Prostate gland (tissue), 2 donors: ENCODE results near the gene UBB. TPM values are rescaled to one million over a fixed set of nuclear protein-coding genes. Genes with fewer than 3 reads are reported as not detected.

Experiments
- DNase-seq: peaks from one replicate; pipeline ENCODE4 v3.0.0-alpha.2; 2019; ENCODE audit warnings: low spot score
- H3K27ac ChIP-seq, 2 donors: fragments of 200-600 bp; sonication (generic); 2 replicates each; pipeline ENCODE4 v1.5.1; 2017 to 2019
- H3K27me3 ChIP-seq: fragments of 200-600 bp; sonication (generic); replicated peaks from 2 replicates; pipeline ENCODE4 v1.5.1; 2019; ENCODE audit not compliant: insufficient read depth
- H3K36me3 ChIP-seq, 2 donors: fragments of 200-600 bp; sonication (generic); 1 replicate in 1 of 2; 2 replicates in 1 of 2; pipeline versions ENCODE4 v1.5.1 to v1.8.1; 2017 to 2019
- H3K4me1 ChIP-seq: fragments of 200-600 bp; sonication (generic); replicated peaks from 2 replicates; pipeline ENCODE4 v1.5.1; 2019
- H3K4me3 ChIP-seq, 2 donors: fragments of 200-600 bp; sonication (generic); 2 replicates each; pipeline ENCODE4 v1.5.1; 2017 to 2019
- H3K9me3 ChIP-seq: fragments of 200-600 bp; sonication (generic); 2 replicates; pipeline ENCODE4 v1.5.1; 2017
- POLR2A ChIP-seq: fragments of 450-650 bp; IDR thresholded peaks from one replicate; pipeline ENCODE4 v1.6.1; 2016; ENCODE audit warnings: antibody characterized with exemption, mild to moderate bottlenecking
- POLR2AphosphoS5 ChIP-seq: sonication (generic); formaldehyde crosslinking; IDR thresholded peaks from one replicate; pipeline ENCODE4 v1.6.1; 2017; ENCODE audit warnings: antibody characterized with exemption
- WGBS: methylation state at CpG from one replicate; pipeline ENCODE4 v1.1.5; 2018; 5-methylcytosine and 5-hydroxymethylcytosine counted together
- intact Hi-C: fragments of 100-400 bp; cut with DNase I; formaldehyde crosslinking; loops from one replicate; pipeline ENCODE4 v1.14.2; 2022
- total RNA-seq, 2 donors: library from RNA; depleted of rRNA; stranded (reverse); fragments of >200 nt; gene quantifications; one replicate each; pipeline ENCODE4 v1.1.0, GENCODE V29; 2016
- TF ChIP-seq, protein P1 (sequence below), 4 experiments: fragments of 200-600 bp in 2 of 4; fragments of 450-650 bp in 2 of 4; sonication (generic) in 2 of 4; IDR thresholded peaks; 1 replicate in 3 of 4; 2 replicates in 1 of 4; pipeline ENCODE4 v1.5.1; 2016 to 2019; ENCODE audit warnings: antibody characterized with exemption in 4 of 4, mild to moderate bottlenecking in 2 of 4, moderate library complexity in 2 of 4

UBB gene
- total RNA-seq, 2 donors from 2014 or later: 1,174 to 1,571 TPM

DNA sequence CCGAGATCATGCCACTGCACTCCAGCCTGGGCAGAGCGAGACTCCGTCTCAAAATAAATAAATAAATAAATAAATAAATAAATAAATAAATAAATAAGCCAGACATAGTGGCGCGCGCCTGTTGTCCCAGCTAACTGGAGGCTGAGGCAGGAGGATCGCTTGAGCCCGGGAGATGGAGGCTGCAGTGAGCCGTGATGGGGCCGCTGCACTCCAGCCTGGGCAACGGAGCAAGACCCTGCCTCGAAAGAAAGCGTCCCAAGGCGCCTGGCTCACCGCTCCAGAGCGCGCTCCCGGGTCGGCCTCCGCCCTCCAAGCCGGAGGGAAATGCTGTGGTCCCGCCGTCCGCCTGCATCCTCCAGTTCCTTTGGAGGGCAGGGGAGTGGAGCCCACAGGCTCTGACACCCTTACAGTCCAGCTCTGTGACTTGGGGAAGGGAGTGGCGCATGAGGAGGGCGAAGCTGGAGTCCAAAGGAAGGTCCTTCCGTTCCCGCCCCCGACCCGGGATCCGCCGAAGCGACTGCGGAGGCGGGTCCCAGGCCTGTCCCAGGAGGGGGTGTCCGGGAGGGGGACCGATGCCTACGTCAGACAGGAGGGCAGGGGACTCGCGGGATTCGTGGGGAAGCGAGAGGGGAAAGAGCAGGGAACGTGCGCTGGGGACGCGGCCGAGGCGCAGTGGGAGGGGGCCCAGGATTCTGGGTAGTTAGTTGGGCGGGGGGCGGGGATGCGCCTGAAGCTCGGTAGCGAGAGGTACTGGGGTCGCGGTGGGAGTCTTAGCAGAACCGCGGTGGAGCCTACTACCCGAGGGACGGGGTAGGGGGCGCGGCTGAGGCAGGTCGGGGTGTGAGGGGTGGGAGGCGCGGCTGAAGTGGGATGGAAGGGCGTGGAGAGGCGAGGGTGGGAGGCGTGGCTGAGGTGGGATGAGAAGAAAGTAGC lies 26.1 kb downstream of the UBB start:
- H3K9me3 ChIP-seq: no peaks in the 10 kb centered on the region
- no peaks in the 10 kb centered on the region for H3K4me1 ChIP-seq
- intact Hi-C loops: no loop called here
- no peak for TF ChIP-seq POLR2A
- TF ChIP-seq, protein P1, sequence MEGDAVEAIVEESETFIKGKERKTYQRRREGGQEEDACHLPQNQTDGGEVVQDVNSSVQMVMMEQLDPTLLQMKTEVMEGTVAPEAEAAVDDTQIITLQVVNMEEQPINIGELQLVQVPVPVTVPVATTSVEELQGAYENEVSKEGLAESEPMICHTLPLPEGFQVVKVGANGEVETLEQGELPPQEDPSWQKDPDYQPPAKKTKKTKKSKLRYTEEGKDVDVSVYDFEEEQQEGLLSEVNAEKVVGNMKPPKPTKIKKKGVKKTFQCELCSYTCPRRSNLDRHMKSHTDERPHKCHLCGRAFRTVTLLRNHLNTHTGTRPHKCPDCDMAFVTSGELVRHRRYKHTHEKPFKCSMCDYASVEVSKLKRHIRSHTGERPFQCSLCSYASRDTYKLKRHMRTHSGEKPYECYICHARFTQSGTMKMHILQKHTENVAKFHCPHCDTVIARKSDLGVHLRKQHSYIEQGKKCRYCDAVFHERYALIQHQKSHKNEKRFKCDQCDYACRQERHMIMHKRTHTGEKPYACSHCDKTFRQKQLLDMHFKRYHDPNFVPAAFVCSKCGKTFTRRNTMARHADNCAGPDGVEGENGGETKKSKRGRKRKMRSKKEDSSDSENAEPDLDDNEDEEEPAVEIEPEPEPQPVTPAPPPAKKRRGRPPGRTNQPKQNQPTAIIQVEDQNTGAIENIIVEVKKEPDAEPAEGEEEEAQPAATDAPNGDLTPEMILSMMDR (IDR thresholded peaks at IDR 0.05): no peak
- no peak for DNase-seq
- H3K27me3 ChIP-seq: no peaks in the 10 kb centered on the region
- H3K4me3 ChIP-seq: peak overlapping the region; percentile 30 to 42
- H3K27ac ChIP-seq: peak overlapping the region; percentile 61 to 74
- no peaks in the 10 kb centered on the region for H3K36me3 ChIP-seq
- WGBS: 5% methylated on average over 66 of the region's 67 CpGs

DNA sequence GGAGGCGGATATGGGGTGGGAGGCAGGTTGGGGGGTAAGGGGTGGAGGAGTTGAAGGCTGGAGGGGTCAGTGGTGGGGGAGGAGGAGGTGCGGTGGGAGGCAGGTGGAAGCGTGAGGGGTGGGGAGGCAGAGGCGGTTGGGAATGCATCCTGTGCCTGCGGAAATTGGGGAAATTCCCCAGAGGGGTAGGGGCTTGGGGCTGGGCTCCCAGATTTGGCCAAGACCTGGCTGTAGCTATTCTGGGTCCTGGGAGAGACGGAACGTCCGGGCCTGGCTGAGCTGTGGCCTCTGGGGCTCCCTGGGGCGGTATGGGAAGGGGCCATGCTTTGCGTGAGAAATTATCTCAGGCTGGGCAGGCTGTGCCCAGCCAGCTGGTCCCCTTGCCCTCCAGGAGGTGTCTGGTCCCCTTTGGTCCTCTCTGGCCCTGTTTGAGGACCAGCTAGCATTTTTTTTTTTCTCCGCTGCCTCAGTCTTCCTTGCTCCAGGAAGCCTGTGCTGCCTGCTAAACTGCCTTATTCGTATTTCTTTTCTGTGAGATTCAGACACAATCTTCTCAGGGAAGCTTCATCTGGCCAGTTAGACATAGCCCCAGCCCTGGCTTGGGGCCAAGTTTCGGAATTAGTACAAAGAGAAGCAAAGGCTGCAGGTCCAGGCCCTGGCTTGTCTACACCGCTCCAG lies 27.2 kb downstream of the UBB start:
- Histone ChIP-seq H3K4me1 (no peaks in the 10 kb centered on the region), H3K4me3 (no peak overlapping the region), H3K27me3 (no peaks in the 10 kb centered on the region), H3K9me3 (no peaks in the 10 kb centered on the region), H3K27ac (peak overlapping the region; percentile 62 to 74), H3K36me3 (no peaks in the 10 kb centered on the region)
- intact Hi-C loops: no loop called here
- DNase-seq: peak; percentile 46
- WGBS: 13% methylated on average over 14 of the region's 14 CpGs
- TF ChIP-seq, protein P1 (IDR thresholded peaks at IDR 0.05): no peak
- TF ChIP-seq POLR2A: no peak
- TF ChIP-seq POLR2AphosphoS5: no peak

DNA sequence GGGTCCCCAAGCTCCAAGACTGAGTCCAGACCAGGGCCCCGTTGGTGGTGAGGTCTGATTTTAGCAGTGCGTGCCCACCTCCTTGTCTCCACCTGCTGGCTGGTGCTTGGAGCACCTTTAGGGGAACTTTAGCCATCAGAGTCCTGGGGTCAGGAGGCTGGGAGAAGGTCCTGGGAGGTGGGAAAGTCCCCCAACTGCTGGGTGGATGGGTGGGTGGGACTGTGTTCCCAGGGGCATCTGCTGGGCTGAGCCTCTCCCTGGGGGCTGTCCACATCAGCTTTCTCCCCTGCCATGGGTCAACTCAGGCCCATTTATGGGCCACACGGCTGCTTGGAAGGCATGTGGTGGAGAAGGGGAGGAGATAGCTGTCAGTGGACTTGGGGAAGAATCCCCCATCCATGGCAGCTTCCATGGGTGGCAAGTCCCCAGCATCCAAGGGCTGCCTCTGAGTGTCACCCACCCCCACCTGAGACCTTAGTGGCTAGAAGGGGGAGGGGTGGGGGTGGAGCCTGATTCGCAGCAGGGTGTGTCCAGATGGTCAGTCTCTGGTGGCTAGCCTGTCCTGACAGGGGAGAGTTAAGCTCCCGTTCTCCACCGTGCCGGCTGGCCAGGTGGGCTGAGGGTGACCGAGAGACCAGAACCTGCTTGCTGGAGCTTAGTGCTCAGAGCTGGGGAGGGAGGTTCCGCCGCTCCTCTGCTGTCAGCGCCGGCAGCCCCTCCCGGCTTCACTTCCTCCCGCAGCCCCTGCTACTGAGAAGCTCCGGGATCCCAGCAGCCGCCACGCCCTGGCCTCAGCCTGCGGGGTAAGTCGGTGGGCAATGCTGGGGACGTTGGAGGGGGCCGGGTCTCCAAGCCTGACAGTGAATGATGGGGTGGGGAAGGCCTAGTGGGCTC lies 34.4 kb downstream of the UBB start, which contains the start of gene TRPV2:
Gene TRPV2 (plus strand): TSS at position 541 of the 894 bp plus-strand sequence. CDS start 2,098 bp downstream, outside the sequence.
- Histone ChIP-seq H3K4me3 (peak within 1 kb of the TSS; percentile 27 to 31), H3K36me3 (no peaks in the 10 kb centered on the region), H3K9me3 (no peaks in the 10 kb centered on the region), H3K27me3 (no peaks in the 10 kb centered on the region), H3K4me1 (no peaks in the 10 kb centered on the region), H3K27ac (peak within 1 kb of the TSS; percentile 67 to 68)
- intact Hi-C loops: no loop called here
- 21% methylated on average over 19 of the region's 21 CpGs for WGBS
- no peak for DNase-seq
- no peak for TF ChIP-seq POLR2AphosphoS5
- TF ChIP-seq POLR2A: no peak
- TF ChIP-seq, protein P1 (IDR thresholded peaks at IDR 0.05): peak in 2 of 4 experiments; percentile 10 to 14

DNA sequence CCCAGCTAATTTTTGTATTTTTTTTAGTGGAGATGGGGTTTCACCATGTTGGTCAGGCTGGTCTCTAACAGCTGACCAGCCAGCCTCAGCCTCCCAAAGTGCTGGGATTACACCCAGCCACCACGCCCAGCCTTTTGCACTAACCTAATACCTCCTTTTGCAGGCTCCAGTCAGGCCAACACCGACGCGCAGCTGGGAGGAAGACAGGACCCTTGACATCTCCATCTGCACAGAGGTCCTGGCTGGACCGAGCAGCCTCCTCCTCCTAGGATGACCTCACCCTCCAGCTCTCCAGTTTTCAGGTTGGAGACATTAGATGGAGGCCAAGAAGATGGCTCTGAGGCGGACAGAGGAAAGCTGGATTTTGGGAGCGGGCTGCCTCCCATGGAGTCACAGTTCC lies 36.5 kb downstream of the UBB start:
- no peak overlapping the region for H3K4me3 ChIP-seq
- H3K36me3 ChIP-seq: no peaks in the 10 kb centered on the region
- WGBS: 96% methylated on average over 7 of the region's 7 CpGs
- H3K4me1 ChIP-seq: no peaks in the 10 kb centered on the region
- H3K9me3 ChIP-seq: no peaks in the 10 kb centered on the region
- no peak overlapping the region for H3K27ac ChIP-seq
- TF ChIP-seq, protein P1 (IDR thresholded peaks at IDR 0.05): no peak
- TF ChIP-seq POLR2AphosphoS5 (no peak), POLR2A (no peak)
- DNase-seq: no peak
- H3K27me3 ChIP-seq: no peaks in the 10 kb centered on the region
- intact Hi-C loops: no loop called here
